Stimulated activated CD4-positive, alpha-beta T cell treated with anti-CD3 and anti-CD28 coated beads, Interleukin-4, amount 100 ng/mL, for 4 hours (primary cell): ENCODE results near the gene UBE2G1.

Experiments used
- DNase-seq, 2 experiments: peaks; one replicate each; pipeline ENCODE4 v3.0.0-alpha.2; 2020

UBE2G1 gene

DNA sequence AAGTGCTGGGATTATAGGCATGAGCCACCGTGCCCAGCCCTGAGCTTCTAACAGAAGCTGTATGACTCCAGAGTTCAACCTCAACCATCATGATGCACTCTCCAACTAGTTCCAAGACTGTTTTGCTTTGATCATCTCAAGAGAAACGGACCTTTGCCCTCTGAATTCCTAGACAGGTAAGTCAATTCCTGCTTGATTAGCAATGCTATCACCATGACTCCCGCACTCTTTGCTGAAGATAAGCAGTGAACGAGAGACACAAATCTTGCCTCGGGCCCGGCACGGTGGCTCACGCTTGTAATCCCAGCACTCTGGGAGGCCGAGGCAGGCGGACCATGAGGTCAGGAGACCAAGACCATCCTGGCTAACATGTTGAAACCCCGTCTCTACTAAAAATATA, 124.9 kb downstream of the UBE2G1 start:
- DNase-seq: no peak

DNA sequence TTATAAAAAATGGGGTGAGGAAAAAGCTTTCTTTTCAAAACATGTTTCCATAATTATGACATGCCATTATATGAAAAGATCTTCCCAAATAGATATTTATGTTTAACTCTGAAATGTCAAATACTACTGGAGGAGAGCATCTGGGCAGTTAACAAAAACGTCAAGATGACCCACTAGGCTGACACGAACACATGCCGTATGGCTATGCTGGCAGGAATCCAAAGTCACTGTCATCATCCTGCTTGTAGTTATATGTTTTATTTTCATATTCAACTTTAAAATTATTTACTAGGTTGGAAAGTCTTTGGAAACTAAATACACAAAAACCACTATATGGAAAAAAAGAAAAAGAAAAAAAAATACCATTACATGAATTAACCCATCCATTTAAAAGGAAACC, 130.0 kb downstream of the UBE2G1 start:
- DNase-seq: no peak

DNA sequence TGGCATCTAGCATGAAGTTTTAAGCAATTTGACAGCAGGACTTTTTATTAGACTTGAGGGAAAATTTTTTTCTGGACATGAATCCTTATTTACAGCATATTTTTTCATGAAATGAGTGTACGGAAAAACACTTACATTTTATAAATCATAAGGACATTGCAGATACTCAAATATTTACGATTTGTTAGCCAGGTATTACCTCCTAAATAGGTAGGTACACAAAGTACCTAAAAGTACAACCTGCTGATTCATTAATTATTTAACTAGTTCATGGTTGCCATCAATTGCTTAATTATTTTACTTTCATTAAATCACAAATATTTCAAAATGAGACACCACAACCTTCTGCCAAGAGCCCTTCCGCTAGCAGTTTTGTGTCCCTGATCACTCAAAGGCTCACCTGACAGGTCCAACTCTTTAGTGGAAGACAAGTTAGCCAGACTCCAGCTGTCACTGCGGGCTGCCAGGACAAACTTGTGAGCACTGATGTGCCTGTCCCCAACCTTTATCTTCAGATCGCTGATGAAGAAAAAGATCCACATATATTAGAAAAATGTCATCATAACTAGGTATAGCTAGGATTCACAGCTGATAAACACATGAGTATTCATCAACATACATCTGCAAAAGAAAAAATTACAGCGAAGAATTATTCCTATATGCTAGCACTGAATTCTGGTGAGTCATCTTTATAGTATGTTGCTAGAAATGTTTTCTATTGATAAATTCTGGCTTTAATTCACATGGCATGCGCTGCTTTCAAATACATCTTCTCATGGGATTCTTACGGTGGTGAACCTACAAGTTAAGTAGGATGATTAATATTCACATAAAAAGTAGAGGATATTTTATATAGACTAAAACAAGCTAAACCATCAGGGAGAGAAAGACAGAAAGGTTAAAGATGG, 130.8 kb downstream of the UBE2G1 start:
- DNase-seq: no peak

DNA sequence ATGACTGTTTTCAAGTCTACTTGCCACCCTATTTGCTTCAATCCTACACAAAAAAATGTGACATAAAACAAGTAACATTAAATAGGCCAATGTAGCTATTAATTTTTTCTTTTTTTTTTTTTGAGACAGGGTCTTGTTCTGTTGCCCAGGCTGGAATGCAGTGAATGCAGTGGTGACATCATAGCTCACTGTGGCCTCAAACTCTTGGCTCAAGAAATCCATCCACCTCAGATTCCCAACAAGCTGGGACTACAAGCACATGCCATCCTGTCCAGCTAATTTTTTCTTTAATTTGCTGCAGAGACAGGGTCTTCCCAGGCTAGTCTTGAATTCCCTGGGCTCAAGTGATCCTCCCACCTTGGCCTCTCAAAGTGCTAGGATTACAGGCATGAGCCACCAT, 132.1 kb downstream of the UBE2G1 start:
- DNase-seq: no peak

DNA sequence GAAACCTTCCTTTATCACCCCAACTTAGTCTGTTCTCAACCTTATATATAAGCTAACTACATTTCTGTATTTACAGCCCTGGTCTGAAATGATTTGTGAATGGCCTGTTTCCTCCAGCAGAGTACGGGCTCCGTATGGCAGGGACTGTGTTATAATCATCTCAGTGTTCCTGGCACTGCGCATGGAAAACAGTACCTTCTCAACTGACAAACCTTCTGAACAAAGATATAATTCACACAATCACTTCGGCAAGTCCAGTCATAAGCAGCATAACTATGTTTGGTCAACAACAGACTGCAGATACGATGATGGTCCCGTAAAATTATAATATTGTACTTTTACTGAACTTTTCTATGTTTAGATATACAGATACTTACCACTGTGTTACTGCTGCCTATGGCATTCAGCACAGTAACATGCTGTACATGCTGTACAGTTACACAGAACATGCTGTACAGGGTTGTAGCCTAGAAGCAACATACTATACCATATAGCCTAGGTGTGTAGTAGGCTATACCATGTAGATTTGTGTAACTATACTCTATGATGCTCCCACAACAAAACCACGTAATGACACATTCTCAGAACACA, 132.7 kb downstream of the UBE2G1 start:
- no peak for DNase-seq

DNA sequence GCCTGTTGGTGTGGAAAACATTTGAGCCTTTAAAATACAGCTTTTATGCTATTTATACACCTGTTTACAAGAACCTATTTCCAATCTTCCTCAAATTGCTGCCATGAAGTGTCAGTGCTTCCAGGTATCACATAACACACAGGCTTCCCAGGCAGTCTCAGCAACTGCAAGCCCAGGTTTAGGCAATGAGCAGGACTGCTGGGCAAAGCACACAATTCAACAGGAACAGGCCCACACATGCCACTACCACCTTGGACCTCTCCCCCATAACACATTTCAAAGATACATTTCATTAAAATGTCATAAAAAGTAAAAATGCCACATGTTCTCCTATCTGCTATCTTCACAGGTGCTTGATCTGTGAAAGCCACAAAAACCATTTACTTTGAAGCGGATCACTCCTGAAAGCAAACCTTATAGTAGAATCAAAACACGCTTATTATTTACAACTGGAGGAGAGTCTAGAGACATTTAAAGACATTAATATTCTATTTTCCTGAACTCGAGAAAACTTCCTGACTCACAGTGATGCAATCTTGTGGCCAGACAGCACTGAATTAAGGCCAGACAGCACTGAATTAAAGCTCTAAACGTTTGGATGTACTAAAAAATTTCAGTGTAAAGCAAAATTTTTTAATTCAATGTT, 134.2 kb downstream of the UBE2G1 start:
- no peak for DNase-seq

DNA sequence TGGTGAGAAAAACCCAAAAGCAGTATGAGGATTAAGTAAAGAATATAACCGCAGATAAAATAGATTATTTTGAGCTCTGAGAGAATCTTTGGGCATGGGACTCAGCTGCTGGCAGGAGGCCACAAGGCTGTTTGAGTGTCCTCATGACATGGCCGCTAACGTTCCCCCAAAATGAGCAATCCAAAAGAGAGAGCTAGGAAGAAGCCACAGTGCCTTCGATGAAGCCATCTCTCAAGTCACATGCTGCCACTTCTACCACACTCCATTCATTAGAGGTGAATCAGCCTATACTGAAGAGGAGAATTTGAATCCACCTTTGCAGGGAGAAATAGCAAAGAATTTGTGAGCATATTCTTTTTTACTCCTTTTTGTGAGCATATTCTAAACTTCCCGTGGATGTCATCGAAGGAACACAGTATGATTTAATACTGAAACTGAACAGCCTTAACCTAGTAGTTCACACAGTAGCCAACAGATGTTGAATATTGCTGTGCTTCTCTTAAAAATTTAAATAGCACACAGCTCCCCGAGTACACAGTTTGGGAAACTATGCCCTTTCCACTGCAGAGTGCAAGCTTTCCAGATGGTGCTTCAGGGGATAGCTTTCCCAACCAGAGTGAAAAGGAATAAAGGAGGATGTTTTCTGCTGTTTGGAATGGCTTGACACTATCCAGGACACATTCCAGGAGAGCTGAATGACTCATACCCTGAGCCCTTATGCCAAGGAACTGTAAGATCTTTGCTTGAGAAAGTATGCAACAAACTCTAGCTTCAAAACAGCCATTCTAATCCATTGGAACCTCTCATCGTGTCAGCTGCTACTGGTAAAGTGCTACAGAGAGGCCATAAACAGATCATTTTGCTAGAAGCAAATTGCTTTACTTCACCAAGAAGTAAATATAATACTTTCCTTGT, 136.6 kb downstream of the UBE2G1 start:
- no peak for DNase-seq

DNA sequence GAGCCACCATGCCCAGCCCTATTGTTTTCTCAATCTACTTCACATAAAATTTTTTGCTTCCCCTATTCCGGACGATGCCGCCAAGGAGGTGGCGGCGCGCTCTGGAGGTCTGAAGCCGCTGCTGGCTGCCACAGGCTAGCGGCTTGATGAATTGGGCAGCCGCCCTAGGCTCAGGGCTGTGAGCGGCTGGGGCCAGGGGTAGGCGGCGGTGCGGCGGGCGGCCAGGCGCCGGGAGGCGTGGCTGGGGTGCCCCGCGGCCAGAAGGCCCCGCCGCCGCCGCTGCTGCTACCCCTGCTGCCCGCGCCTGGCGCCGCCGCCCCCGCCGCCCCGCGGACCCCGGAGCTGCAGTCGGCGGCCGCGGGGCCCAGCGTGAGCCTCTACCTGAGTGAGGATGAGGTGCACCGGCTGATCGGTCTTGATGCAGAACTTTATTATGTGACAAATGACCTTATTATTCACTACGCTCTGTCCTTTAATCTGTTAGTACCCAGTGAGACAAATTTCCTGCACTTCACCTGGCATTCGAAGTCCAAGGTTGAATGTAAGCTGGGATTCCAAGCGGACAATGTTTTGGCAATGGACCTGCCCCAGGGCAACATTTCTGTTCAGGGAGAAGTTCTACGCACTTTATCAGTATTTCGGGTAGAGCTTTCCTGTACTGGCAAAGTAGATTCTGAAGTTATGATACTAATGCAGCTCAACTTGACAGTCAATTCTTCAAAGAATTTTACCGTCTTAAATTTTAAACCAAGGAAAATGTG, 144.4 kb downstream of the UBE2G1 start:
- no peak for DNase-seq

DNA sequence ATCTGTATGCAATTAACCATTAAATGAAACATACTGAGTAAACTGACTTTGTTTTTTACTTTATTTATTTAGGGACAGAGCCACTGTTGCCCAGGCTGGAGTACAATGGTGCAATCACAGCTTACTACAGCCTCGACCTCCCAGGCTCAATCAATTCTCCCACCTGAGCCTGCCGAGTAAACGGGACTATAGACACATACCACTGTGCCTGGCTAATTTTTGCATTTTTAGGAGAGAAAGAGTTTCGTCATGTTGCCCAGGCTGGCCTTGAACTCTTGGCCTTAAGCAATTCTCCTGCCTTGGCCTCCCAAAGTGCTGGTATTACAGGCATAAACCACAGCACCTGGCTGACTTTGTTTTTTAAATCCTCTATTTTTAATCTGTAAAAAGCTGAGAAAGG, 145.3 kb downstream of the UBE2G1 start:
- DNase-seq: no peak

DNA sequence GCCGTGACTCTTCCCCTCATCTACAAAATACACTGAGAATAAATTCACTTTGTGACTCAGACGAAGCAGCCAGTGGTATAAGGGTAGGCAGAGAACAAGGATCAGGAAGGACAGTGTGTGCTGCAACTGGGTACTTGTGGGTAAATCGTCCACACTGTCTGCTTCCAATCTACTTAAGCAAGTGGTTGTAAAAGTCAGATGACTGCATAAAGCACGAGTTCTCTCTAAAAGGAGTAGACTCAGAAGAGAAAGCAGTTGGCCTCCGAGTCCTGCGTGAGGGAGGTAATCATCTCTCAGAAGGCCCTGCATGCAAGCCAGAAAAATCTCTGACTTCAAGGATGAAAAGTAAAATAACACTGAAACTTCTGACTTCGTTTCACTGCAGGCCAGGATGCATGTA, 145.8 kb downstream of the UBE2G1 start:
- DNase-seq: no peak
